Neutrophil (primary cell): ENCODE data around the gene FMO2.

Experiments used
- H3K27ac ChIP-seq: fragments of 200-600 bp; sonication (generic); 2 replicates; pipeline ENCODE4 v1.5.1; 2016; ENCODE audit warnings: mild to moderate bottlenecking, moderate library complexity
- H3K27me3 ChIP-seq: fragments of 200-600 bp; sonication (generic); 2 replicates; pipeline ENCODE4 v1.6.0; 2016; ENCODE audit warnings: mild to moderate bottlenecking
- H3K36me3 ChIP-seq: fragments of 200-600 bp; sonication (generic); 2 replicates; pipeline ENCODE4 v1.5.1; 2017
- H3K4me1 ChIP-seq, 2 experiments: fragments of 200-600 bp in 1 of 2; sonication (generic) in 1 of 2; 1 replicate in 1 of 2; 2 replicates in 1 of 2; pipeline versions ENCODE4 v1.5.1 to v1.6.1; 2013 to 2016; ENCODE audit warnings: low read depth in 1 of 2, low read length in 1 of 2, mild to moderate bottlenecking in 1 of 2, moderate library complexity in 1 of 2; ENCODE audit not compliant: control insufficient read depth in 1 of 2, insufficient read depth in 1 of 2
- H3K4me3 ChIP-seq, 2 experiments: fragments of 200-600 bp in 1 of 2; sonication (generic) in 1 of 2; 1 replicate in 1 of 2; 2 replicates in 1 of 2; pipeline ENCODE4 v1.5.1; 2013 to 2016; ENCODE audit warnings: low read depth in 1 of 2, low read length in 1 of 2, mild to moderate bottlenecking in 1 of 2, moderate library complexity in 1 of 2
- H3K9me3 ChIP-seq: fragments of 200-600 bp; sonication (generic); 2 replicates; pipeline ENCODE4 v1.5.1; 2016
- TF ChIP-seq, protein P1 (sequence below): fragments of 200-600 bp; sonication (generic); IDR thresholded peaks from 2 replicates; pipeline ENCODE4 v1.5.1; 2016; ENCODE audit warnings: antibody characterized with exemption

Gene FMO2

DNA sequence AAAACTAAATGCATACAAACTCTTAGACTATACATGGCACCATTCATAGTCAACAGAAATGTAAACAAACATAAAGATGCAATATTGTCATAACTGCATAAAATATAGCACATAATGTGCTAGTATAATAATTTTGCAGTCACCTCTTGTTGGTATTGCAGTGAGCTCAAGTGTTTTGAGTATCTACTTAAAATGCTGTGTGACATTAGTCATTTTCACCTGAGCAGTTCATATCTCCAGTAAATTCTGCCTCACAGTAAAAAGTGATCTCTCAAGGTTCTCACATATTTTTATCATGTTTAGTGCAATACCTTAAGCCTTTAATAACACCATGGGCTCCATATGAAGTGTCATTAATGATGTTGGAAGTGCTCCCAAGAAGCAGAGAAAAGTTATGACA, 29.6 kb upstream of the FMO2 start:
- TF ChIP-seq, protein P1, sequence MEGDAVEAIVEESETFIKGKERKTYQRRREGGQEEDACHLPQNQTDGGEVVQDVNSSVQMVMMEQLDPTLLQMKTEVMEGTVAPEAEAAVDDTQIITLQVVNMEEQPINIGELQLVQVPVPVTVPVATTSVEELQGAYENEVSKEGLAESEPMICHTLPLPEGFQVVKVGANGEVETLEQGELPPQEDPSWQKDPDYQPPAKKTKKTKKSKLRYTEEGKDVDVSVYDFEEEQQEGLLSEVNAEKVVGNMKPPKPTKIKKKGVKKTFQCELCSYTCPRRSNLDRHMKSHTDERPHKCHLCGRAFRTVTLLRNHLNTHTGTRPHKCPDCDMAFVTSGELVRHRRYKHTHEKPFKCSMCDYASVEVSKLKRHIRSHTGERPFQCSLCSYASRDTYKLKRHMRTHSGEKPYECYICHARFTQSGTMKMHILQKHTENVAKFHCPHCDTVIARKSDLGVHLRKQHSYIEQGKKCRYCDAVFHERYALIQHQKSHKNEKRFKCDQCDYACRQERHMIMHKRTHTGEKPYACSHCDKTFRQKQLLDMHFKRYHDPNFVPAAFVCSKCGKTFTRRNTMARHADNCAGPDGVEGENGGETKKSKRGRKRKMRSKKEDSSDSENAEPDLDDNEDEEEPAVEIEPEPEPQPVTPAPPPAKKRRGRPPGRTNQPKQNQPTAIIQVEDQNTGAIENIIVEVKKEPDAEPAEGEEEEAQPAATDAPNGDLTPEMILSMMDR: no peak

DNA sequence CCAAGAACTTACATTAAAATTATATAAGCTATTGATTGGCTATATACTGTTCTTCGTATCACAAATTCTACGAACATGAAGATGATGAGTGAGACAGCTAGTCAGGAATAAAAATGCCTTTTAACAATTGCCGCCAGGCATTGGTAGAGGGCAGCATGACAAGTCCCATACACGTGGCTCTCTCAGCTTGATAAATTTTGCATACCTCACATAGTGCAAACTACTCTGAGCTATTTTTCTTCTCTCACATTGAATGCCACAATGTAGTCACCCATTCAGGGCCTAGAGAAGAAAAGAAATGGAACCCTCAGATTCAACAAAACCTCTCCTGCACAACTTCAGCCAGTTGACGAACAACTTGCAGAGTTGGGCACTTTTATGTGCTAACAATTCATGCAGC, 27.0 kb upstream of the FMO2 start:
- Histone ChIP-seq H3K4me1 (no peaks in the 10 kb centered on the region), H3K9me3 (no peaks in the 10 kb centered on the region), H3K4me3 (no peak overlapping the region)

More for the DNA sequence above, 29.6 kb upstream of the FMO2 start:
- no peaks in the 10 kb centered on the region for H3K27me3 ChIP-seq
- H3K4me3 ChIP-seq: no peak overlapping the region
- H3K9me3 ChIP-seq: no peaks in the 10 kb centered on the region
- no peak overlapping the region for H3K27ac ChIP-seq
- H3K4me1 ChIP-seq: no peaks in the 10 kb centered on the region
- no peaks in the 10 kb centered on the region for H3K36me3 ChIP-seq

GRCh38 chr1:171158551-171158950, 26.5 kb upstream of the FMO2 start:
- H3K36me3 ChIP-seq: no peaks in the 10 kb centered on the region
- no peaks in the 10 kb centered on the region for H3K27me3 ChIP-seq
- no peaks in the 10 kb centered on the region for H3K9me3 ChIP-seq
- TF ChIP-seq, protein P1: no peak
- H3K4me3 ChIP-seq: no peak overlapping the region
- H3K4me1 ChIP-seq: no peaks in the 10 kb centered on the region
- no peak overlapping the region for H3K27ac ChIP-seq

More for the DNA sequence above, 27.0 kb upstream of the FMO2 start:
- TF ChIP-seq, protein P1: no peak
- no peak overlapping the region for H3K27ac ChIP-seq
- H3K27me3 ChIP-seq: no peaks in the 10 kb centered on the region
- no peaks in the 10 kb centered on the region for H3K36me3 ChIP-seq

DNA sequence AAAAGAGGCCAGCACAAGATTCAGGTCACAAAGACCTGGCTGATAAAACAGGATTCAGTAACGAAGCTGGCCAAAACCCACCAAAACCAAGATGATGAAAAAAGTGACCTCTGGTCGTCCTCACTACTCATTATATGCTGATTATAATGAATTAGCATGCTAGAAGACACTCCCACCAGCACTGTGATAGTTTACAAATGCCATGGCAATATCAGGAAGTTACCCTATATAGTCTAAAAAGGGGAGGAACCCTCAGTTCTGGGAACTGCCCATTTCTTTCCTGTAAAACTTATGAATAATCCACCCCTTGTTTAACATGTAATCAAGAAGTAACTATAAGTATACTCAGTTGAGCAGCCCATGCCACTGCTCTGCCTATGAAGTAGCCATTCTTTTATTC, 26.0 kb upstream of the FMO2 start:
- Histone ChIP-seq H3K4me3 (no peak overlapping the region), H3K9me3 (no peaks in the 10 kb centered on the region), H3K4me1 (no peaks in the 10 kb centered on the region), H3K36me3 (no peaks in the 10 kb centered on the region), H3K27me3 (no peaks in the 10 kb centered on the region), H3K27ac (no peak overlapping the region)
- TF ChIP-seq, protein P1: no peak

DNA sequence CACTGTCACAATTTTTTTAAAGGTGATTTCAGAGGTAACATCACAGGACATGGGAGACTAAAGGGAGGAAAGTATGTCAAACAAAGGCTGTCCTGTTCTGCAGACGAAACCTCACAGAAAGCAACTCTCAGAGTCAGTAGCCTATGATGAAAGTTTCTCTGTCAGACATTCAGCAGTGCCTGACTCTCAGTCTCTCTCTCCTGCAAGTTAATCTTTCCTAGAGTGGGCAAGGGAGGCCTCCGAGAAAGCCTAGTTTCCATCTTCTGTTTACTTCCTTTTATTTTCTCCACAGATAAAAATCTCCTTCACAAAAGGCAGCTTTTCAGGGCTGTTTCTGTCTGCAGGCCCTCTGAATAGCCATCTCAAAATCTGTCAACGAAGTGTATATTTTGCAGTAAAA, 24.9 kb upstream of the FMO2 start:
- no peaks in the 10 kb centered on the region for H3K4me1 ChIP-seq
- H3K9me3 ChIP-seq: no peaks in the 10 kb centered on the region
- H3K27me3 ChIP-seq: no peaks in the 10 kb centered on the region
- no peaks in the 10 kb centered on the region for H3K36me3 ChIP-seq
- TF ChIP-seq, protein P1: no peak
- H3K4me3 ChIP-seq: no peak overlapping the region
- H3K27ac ChIP-seq: no peak overlapping the region
